PC-3 (cell line): ENCODE data around the gene POLE4. TPM values are rescaled to one million over a fixed set of nuclear protein-coding genes. Genes with fewer than 3 reads are reported as not detected.

Experiments
- ATAC-seq: fragments of 200-7000 bp; cut with Tn5 transposase; 2 replicates; pipeline ENCODE4 v1.9.1; 2020; ENCODE audit warnings: mild to moderate bottlenecking, moderate library complexity
- BruUV-seq: library from RNA; stranded (reverse); fragments of 400-500 nt; replicated peaks from 2 replicates; lab custom pipeline; 2021; lab: Mats Ljungman, UMichigan
- CTCF ChIA-PET: fragments of 300-600 bp; sonication (Branson Sonifier 250); formaldehyde crosslinking; loops from one replicate; lab custom pipeline; 2022; ENCODE audit warnings: antibody characterized with exemption; lab: Charles Lee
- POLR2A ChIA-PET: fragments of 300-600 bp; sonication (Branson Sonifier 250); formaldehyde crosslinking; loops from one replicate; lab custom pipeline; 2022; ENCODE audit warnings: antibody characterized with exemption; ENCODE audit not compliant: unreplicated experiment; lab: Charles Lee
- DNase-seq: peaks from one replicate; pipeline ENCODE4 v3.0.0-alpha.2; 2015
- H2AFZ ChIP-seq: fragments of 300-600 bp; sonication (generic); 2 replicates; pipeline ENCODE4 v1.6.0; 2016; ENCODE audit warnings: antibody characterized with exemption, low read length
- H3F3A ChIP-seq: fragments of 300-600 bp; sonication (generic); one replicate; pipeline ENCODE4 v1.6.0; 2017; ENCODE audit warnings: antibody characterized with exemption, low read length, control low read depth, mild to moderate bottlenecking; ENCODE audit not compliant: unreplicated experiment
- H3K27ac ChIP-seq: fragments of 300-600 bp; sonication (generic); 2 replicates; pipeline ENCODE4 v1.5.1; 2016; ENCODE audit warnings: mild to moderate bottlenecking, low read length
- H3K27me3 ChIP-seq: fragments of 300-600 bp; sonication (generic); 2 replicates; pipeline ENCODE4 v1.6.1; 2016; ENCODE audit warnings: low read length, mixed read lengths
- H3K36me3 ChIP-seq: fragments of 300-600 bp; sonication (generic); 2 replicates; pipeline ENCODE4 v1.6.1; 2016; ENCODE audit warnings: low read depth, mixed run types, low read length, mixed read lengths
- H3K4me1 ChIP-seq: fragments of 300-600 bp; sonication (generic); 2 replicates; pipeline ENCODE4 v1.5.1; 2016; ENCODE audit warnings: low read length; ENCODE audit not compliant: insufficient read depth
- H3K4me2 ChIP-seq: fragments of 300-600 bp; sonication (generic); 2 replicates; pipeline ENCODE4 v1.6.0; 2016; ENCODE audit warnings: low read length
- H3K4me3 ChIP-seq: fragments of 300-600 bp; sonication (generic); 2 replicates; pipeline ENCODE4 v1.5.1; 2016; ENCODE audit warnings: mild to moderate bottlenecking, low read length, mixed read lengths
- H3K79me2 ChIP-seq: fragments of 300-600 bp; sonication (generic); 2 replicates; pipeline ENCODE4 v1.6.1; 2017; ENCODE audit warnings: low read length, mixed read lengths
- H3K9ac ChIP-seq: fragments of 300-600 bp; sonication (generic); 2 replicates; pipeline ENCODE4 v1.6.0; 2016; ENCODE audit warnings: mild to moderate bottlenecking, low read length
- H3K9me2 ChIP-seq: fragments of 300-600 bp; sonication (generic); replicated peaks from 2 replicates; pipeline ENCODE4 v1.6.1; 2016; ENCODE audit warnings: mixed run types, low read length, mixed read lengths
- H3K9me3 ChIP-seq: fragments of 300-600 bp; sonication (generic); 2 replicates; pipeline ENCODE4 v1.6.1; 2016; ENCODE audit warnings: low read length, mixed read lengths
- H4K20me1 ChIP-seq: fragments of 300-600 bp; sonication (generic); 2 replicates; pipeline ENCODE4 v1.6.1; 2016; ENCODE audit warnings: low read length, mixed read lengths
- EZH2 ChIP-seq: fragments of 300-600 bp; sonication (generic); IDR thresholded peaks from one replicate; pipeline ENCODE4 v1.6.1; 2017; ENCODE audit warnings: antibody characterized with exemption, mild to moderate bottlenecking, low read length; ENCODE audit not compliant: unreplicated experiment
- EZH2phosphoT487 ChIP-seq: fragments of 300-600 bp; sonication (generic); IDR thresholded peaks from 2 replicates; pipeline ENCODE4 v1.6.1; 2018; ENCODE audit warnings: mild to moderate bottlenecking, antibody characterized with exemption, low read length, borderline replicate concordance
- intact Hi-C: fragments of 100-400 bp; cut with micrococcal nuclease; formaldehyde crosslinking; loops from 2 replicates; pipeline ENCODE4 v1.9.0; 2023
- total RNA-seq: library from RNA; depleted of rRNA; stranded (reverse); fragments of >200 nt; gene quantifications from 2 replicates; pipeline ENCODE4 v1.2.3, GENCODE V29; 2014
- TF ChIP-seq, protein P1 (sequence below): fragments of 300-600 bp; sonication (generic); conservative IDR thresholded peaks from 2 replicates; pipeline ENCODE4 v1.5.1; 2017; ENCODE audit warnings: antibody characterized with exemption, low read depth, mild to moderate bottlenecking, low read length

Gene POLE4
- total RNA-seq, 1 experiment from 2014 or later, result 121 TPM

DNA sequence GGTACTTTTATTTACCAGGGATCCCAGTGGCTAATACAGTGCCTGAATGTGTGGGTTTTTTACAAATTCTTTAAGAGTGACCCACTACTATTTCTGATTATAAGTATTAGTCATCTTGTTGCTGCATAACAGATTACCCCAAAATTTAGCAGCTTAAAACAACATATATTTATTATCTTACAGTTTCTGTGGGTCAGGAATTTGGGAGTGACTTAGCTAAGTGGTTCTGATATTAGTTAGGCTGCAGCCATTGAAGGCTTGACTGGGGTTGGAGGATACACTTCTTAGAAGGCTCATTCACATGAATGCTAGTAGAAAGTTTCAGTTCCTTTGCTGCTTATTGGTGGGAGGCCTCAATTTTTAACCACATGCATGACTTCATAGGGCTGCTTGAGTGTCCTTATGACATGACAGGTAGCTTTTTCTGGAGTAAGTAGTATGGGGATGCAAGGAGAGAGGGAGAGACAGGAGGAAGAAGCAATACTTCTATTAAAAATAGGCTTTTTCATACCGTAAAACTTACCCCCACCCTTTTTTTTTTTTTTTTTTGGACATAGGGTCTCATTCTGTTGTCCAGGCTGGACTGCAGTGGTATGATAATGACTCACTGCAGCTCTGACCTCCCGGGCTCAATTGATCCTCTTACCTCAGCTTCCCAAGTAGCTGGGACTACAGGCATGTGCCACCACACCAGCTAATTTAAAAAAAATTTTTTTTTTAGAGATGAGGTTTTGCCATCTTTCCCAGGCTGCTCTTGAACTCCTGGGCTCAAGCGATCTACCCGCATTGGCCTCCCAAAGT is 13.3 kb upstream of the POLE4 start:
- CTCF ChIA-PET, result no interaction called here
- no peaks in the 10 kb centered on the region for H4K20me1 ChIP-seq
- POLR2A ChIA-PET, result no interaction called here
- DNase-seq (no peak), ATAC-seq (no peak)
- no peaks in the 10 kb centered on the region for H3K27me3 ChIP-seq
- H3K27ac ChIP-seq, result no peak overlapping the region
- no TSS peak for BruUV-seq
- intact Hi-C loops, result no loop called here
- no peak overlapping the region for H2AFZ ChIP-seq
- H3K4me3 ChIP-seq, result no peak overlapping the region
- no peak for TF ChIP-seq EZH2phosphoT487
- peaks cover 4% of the 10 kb centered on the region; the same call in 1 of the 2 replicates for H3K4me1 ChIP-seq
- no peaks in the 10 kb centered on the region for H3K36me3 ChIP-seq
- H3K9ac ChIP-seq, result no peak overlapping the region
- no peaks in the 10 kb centered on the region for H3F3A ChIP-seq
- H3K9me2 ChIP-seq, result no peaks in the 10 kb centered on the region
- no peaks in the 10 kb centered on the region for H3K9me3 ChIP-seq
- H3K79me2 ChIP-seq, result no peaks in the 10 kb centered on the region
- H3K4me2 ChIP-seq, result no peak overlapping the region

DNA sequence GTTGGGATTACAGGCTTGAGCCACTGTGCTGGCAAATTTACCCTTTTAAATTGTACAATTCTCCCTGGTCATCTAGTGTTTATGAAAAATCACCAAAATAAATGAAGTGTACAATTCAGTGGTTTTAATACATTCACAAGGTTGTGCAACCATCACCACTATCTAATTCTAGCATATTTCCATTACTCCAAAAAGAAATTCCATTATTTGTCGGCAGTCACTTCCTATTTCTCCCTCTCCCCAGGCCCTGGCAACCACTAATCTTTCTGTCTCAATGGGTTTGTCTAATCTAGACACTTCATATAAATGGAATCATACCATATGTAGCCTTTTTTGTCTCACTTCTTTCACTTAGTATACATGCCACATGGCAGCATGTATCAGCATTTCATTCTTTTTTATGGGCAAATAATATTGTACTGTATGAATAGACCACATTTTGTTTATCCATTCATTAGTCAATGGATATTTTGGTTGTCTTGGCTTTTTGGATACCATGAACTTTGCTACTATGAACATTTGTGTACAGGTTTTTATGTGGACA is 12.6 kb upstream of the POLE4 start:
- H4K20me1 ChIP-seq, result no peaks in the 10 kb centered on the region
- TF ChIP-seq EZH2phosphoT487 (no peak), EZH2 (no peak)
- TF ChIP-seq, protein P1, sequence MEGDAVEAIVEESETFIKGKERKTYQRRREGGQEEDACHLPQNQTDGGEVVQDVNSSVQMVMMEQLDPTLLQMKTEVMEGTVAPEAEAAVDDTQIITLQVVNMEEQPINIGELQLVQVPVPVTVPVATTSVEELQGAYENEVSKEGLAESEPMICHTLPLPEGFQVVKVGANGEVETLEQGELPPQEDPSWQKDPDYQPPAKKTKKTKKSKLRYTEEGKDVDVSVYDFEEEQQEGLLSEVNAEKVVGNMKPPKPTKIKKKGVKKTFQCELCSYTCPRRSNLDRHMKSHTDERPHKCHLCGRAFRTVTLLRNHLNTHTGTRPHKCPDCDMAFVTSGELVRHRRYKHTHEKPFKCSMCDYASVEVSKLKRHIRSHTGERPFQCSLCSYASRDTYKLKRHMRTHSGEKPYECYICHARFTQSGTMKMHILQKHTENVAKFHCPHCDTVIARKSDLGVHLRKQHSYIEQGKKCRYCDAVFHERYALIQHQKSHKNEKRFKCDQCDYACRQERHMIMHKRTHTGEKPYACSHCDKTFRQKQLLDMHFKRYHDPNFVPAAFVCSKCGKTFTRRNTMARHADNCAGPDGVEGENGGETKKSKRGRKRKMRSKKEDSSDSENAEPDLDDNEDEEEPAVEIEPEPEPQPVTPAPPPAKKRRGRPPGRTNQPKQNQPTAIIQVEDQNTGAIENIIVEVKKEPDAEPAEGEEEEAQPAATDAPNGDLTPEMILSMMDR, result no peak
- no peak overlapping the region for H2AFZ ChIP-seq
- no peak for ATAC-seq
- H3F3A ChIP-seq, result no peaks in the 10 kb centered on the region
- H3K4me3 ChIP-seq, result no peak overlapping the region
- DNase-seq, result no peak
- BruUV-seq, result no TSS peak
- intact Hi-C loops, result no loop called here
- H3K4me2 ChIP-seq, result no peak overlapping the region
- H3K9ac ChIP-seq, result no peak overlapping the region
- no peaks in the 10 kb centered on the region for H3K9me2 ChIP-seq
- no peaks in the 10 kb centered on the region for H3K9me3 ChIP-seq
- no peaks in the 10 kb centered on the region for H3K36me3 ChIP-seq
- POLR2A ChIA-PET, result no interaction called here
- H3K4me1 ChIP-seq, result peaks cover 4% of the 10 kb centered on the region; the same call in 1 of the 2 replicates
- no peaks in the 10 kb centered on the region for H3K79me2 ChIP-seq
- no peak overlapping the region for H3K27ac ChIP-seq
- CTCF ChIA-PET, result no interaction called here
- H3K27me3 ChIP-seq, result no peaks in the 10 kb centered on the region

DNA sequence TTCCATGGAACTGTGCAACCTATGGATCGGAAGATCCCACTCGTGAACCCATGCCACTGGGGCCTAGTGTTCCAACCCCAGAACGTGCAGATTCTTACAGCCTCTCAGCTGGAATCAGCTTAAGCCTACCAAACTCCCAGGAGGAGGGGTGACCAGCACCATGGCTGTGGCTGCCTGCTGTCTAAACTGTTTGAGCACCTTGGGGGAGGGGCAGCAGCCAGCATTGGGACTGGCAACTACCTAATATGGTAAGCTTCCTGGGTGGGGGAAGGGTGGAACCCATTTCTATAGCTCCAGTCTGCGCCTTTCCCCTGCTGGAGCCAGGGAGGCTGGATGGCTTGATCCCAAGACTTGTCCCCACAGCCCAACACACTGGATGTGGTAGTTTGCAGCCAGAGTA is 10.7 kb upstream of the POLE4 start:
- no peaks in the 10 kb centered on the region for H3K79me2 ChIP-seq
- no peaks in the 10 kb centered on the region for H3K36me3 ChIP-seq
- no peaks in the 10 kb centered on the region for H3K9me2 ChIP-seq
- intact Hi-C loops, result no loop called here
- H3K4me1 ChIP-seq, result peaks cover 4% of the 10 kb centered on the region; the same call in 1 of the 2 replicates
- no peaks in the 10 kb centered on the region for H3K27me3 ChIP-seq
- CTCF ChIA-PET, result no interaction called here
- H3F3A ChIP-seq, result no peaks in the 10 kb centered on the region
- no peak for TF ChIP-seq EZH2
- TF ChIP-seq, protein P1, result no peak
- no peak for TF ChIP-seq EZH2phosphoT487
- no peak overlapping the region for H2AFZ ChIP-seq
- H3K9ac ChIP-seq, result no peak overlapping the region
- POLR2A ChIA-PET, result no interaction called here
- no peak overlapping the region for H3K27ac ChIP-seq
- no peaks in the 10 kb centered on the region for H4K20me1 ChIP-seq
- H3K4me2 ChIP-seq, result no peak overlapping the region
- H3K9me3 ChIP-seq, result no peaks in the 10 kb centered on the region
- H3K4me3 ChIP-seq, result no peak overlapping the region
- ATAC-seq (no peak), DNase-seq (no peak)
- no TSS peak for BruUV-seq
